Chondrocyte (in vitro differentiated cells): ENCODE measurements around the gene TENM3. TPM values are rescaled to one million over a fixed set of nuclear protein-coding genes. Genes with fewer than 3 reads are reported as not detected.

Source experiments
- DNase-seq: peaks from one replicate; pipeline ENCODE4 v3.0.0; 2021; ENCODE audit warnings: mixed read lengths, low spot score
- H3K27ac Mint-ChIP-seq: one replicate; pipeline ENCODE4 v1.8.0; 2021; ENCODE audit warnings: mild to moderate bottlenecking, moderate library complexity, mixed read lengths; ENCODE audit not compliant: unreplicated experiment
- H3K27me3 Mint-ChIP-seq: 2 replicates; pipeline ENCODE4 v1.8.0; 2021; ENCODE audit warnings: low read depth, mixed read lengths
- H3K36me3 Mint-ChIP-seq: 2 replicates; pipeline ENCODE4 v1.8.0; 2021; ENCODE audit warnings: low read depth, mixed read lengths
- H3K4me1 Mint-ChIP-seq: 2 replicates; pipeline ENCODE4 v1.8.0; 2021; ENCODE audit warnings: low read depth, mild to moderate bottlenecking, mixed read lengths
- H3K4me3 Mint-ChIP-seq: one replicate; pipeline ENCODE4 v1.8.0; 2021; ENCODE audit warnings: mild to moderate bottlenecking, moderate library complexity, mixed read lengths; ENCODE audit not compliant: unreplicated experiment
- H3K9me3 Mint-ChIP-seq: 2 replicates; pipeline ENCODE4 v1.8.0; 2021; ENCODE audit warnings: low read depth, mixed read lengths
- total RNA-seq: library from RNA; stranded (reverse); gene quantifications from 3 replicates; pipeline ENCODE4 v1.2.1, GENCODE V29; 2021
- TF ChIP-seq, protein P1 (sequence below): fragments of 200-600 bp; sonication (generic); IDR thresholded peaks from 2 replicates; pipeline ENCODE4 v1.5.0; 2021; ENCODE audit warnings: antibody characterized with exemption, mild to moderate bottlenecking, moderate library complexity

Gene TENM3
- total RNA-seq, 1 donor from 2014 or later = 87.6 TPM

DNA sequence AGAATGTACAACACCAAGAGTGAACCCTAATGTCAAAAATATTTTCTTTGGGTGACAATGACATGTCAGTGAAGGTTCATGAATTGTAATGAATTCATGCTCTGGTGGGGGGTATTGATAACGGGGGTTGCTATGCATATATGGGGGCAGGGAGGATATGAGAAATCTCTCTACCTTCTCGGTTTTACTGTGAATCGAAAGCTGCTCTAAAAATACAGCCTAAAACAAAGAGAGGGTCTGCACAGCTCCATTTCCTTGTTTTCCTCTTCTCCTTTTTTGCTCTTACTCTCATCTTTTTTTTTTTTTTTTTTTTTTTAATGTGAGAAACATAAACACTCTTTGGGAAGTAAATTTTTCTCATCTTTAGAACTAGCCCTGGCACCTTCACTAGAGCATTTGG, 588.2 kb downstream of the TENM3 start:
- Mint-ChIP-seq H3K27me3 (peaks cover 33% of the 10 kb centered on the region), H3K9me3 (no peaks in the 10 kb centered on the region), H3K4me3 (no peak overlapping the region)

DNA sequence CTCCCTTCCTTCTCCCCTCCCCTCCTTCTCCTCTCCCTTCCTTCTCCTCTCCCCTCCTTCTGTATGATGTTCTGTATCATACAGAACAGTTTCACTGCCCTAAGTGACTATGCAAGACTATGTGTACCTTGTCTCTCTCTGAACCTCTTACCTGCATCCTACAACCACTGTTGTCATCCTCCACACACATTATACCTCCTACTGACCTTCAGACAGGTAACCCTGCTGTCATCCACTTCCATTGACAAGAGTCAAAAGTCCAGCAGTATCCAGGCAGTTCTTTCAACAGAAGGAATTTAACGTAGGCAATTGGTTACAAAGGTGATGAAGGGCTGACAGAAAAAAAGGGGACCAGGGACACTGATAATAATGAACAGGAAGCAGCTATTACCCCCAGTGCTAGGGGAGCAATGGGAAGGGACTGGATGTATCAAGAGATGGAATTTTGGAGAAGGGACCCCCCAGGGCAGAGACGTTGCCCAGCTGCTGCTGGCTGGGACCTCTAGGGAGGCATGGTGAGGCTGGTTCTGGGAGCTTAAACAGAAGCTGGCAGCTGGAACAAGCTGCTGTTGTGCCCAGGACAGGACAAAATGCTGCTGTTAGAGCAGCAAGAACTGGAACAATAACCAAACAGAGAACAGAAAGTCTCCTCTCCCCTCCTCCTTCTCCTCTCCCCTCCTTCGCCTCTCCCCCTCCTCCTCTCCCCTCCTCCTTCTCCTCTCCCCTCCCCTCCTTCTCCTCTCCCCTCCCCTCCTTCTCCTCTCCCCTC, 589.3 kb downstream of the TENM3 start:
- Mint-ChIP-seq H3K36me3 (no peaks in the 10 kb centered on the region), H3K27me3 (peaks cover 37% of the 10 kb centered on the region), H3K27ac (no peak overlapping the region), H3K4me1 (no peaks in the 10 kb centered on the region), H3K9me3 (no peaks in the 10 kb centered on the region), H3K4me3 (no peak overlapping the region)
- no peak for DNase-seq
- TF ChIP-seq, protein P1, sequence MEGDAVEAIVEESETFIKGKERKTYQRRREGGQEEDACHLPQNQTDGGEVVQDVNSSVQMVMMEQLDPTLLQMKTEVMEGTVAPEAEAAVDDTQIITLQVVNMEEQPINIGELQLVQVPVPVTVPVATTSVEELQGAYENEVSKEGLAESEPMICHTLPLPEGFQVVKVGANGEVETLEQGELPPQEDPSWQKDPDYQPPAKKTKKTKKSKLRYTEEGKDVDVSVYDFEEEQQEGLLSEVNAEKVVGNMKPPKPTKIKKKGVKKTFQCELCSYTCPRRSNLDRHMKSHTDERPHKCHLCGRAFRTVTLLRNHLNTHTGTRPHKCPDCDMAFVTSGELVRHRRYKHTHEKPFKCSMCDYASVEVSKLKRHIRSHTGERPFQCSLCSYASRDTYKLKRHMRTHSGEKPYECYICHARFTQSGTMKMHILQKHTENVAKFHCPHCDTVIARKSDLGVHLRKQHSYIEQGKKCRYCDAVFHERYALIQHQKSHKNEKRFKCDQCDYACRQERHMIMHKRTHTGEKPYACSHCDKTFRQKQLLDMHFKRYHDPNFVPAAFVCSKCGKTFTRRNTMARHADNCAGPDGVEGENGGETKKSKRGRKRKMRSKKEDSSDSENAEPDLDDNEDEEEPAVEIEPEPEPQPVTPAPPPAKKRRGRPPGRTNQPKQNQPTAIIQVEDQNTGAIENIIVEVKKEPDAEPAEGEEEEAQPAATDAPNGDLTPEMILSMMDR = no peak

More for the DNA sequence above, 588.2 kb downstream of the TENM3 start:
- DNase-seq = no peak
- H3K36me3 Mint-ChIP-seq = no peaks in the 10 kb centered on the region
- TF ChIP-seq, protein P1 = no peak
- H3K4me1 Mint-ChIP-seq = no peaks in the 10 kb centered on the region
- no peak overlapping the region for H3K27ac Mint-ChIP-seq

DNA sequence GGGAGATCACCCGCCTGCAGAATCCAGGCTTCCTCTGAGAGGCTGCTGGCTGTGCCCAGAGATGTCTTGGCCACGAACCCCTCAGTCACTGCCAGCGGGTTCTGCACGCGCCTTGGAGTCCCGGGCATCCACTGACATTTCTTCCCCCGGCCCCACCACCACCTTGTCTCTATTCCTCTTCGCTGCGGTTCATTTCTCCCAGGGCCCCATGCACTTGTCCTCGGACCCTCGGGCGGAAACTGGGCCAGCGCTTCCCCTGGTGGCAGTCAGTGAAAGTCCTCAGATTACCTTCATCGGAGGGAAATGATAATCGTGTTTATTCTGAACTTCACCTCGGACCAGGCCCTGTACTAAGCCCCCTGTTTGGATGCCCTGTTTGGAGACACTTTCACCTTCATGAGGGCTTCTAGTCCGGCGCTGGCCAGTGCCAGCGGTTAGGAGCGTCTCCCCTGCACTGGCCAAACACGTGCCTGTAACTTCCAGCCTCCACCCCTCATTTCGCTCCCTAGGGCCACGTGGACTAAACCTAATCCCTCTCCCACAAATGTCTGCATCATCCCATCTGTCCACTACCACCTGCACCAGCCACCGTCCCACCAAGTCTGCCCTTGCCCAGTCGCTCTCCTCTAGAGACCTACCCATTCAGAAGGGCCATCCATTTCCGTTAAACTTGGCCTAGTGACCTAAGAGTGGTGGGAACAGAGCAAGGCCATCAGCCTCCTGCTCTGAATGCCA, 592.0 kb downstream of the TENM3 start:
- H3K36me3 Mint-ChIP-seq = no peaks in the 10 kb centered on the region
- no peaks in the 10 kb centered on the region for H3K9me3 Mint-ChIP-seq
- H3K4me3 Mint-ChIP-seq = no peak overlapping the region
- H3K27me3 Mint-ChIP-seq = peaks cover 23% of the 10 kb centered on the region
- no peak for DNase-seq
- H3K4me1 Mint-ChIP-seq = no peaks in the 10 kb centered on the region
- TF ChIP-seq, protein P1 = peak; percentile 9
- no peak overlapping the region for H3K27ac Mint-ChIP-seq

DNA sequence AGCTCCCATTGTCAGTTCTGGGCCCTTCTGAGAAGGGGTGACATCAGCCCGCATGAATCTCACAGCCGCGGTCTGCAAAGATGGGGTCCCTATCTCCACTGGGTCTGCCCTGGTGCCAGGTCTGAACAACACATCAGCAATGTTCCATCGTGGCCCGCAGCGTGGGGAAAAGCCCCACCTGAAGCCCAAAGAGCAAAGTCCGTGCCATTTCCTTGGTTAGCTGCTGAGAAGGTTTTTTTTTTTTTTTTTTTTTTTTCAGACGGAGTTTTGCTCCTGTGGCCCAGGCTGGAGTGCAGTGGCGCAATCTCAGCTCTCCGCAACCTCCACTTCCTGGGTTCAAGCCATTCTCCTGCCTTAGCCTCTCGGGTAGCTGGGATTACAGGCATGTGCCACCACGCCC, 594.6 kb downstream of the TENM3 start:
- no peak for DNase-seq
- Mint-ChIP-seq H3K4me1 (no peaks in the 10 kb centered on the region), H3K27ac (no peak overlapping the region), H3K9me3 (peaks cover 5% of the 10 kb centered on the region), H3K36me3 (no peaks in the 10 kb centered on the region), H3K4me3 (no peak overlapping the region), H3K27me3 (peaks cover 18% of the 10 kb centered on the region)
- TF ChIP-seq, protein P1 = no peak

DNA sequence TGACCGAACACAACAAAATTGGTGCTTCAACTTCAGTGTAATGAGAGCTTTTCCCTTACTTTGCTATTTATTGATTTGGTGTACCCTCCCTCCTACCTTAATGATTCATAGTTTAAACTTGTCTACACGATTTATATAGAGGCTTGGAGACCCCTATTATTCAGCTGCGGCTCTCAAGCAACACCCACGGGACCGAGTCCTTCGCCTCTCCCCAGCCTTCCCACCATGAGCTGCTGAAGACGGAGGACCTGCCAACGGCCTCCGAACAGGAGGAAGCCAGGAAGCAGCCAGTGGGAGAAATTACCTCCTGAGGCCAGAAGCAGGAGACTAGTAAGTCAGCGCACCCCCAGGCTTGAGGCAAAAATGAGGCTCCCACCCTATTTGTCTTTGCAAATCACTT, 595.3 kb downstream of the TENM3 start:
- Mint-ChIP-seq H3K36me3 (no peaks in the 10 kb centered on the region), H3K27ac (no peak overlapping the region), H3K27me3 (peaks cover 21% of the 10 kb centered on the region), H3K9me3 (peaks cover 5% of the 10 kb centered on the region), H3K4me3 (no peak overlapping the region), H3K4me1 (peaks cover under 1% of the 10 kb centered on the region)
- TF ChIP-seq, protein P1 = no peak
- DNase-seq = no peak
